Natural killer cell (primary cell): Measurements from ENCODE around the gene SOX12. TPM values are rescaled to one million over a fixed set of nuclear protein-coding genes. Genes with fewer than 3 reads are reported as not detected.
A peak's percentile ranks its signal among the peaks of the same experiment; 100 is the strongest.

Source experiments
- ATAC-seq, 3 donors: fragments of 150-1000 bp in 2 of 3; fragments of 200-7000 bp in 1 of 3; cut with Tn5 transposase; 1 replicate in 1 of 3; 2 replicates in 2 of 3; pipeline ENCODE4 v1.10.0; 2021; ENCODE audit warnings: mild to moderate bottlenecking in 2 of 3, moderate library complexity in 2 of 3
- DNase-seq, 2 donors: peaks; one replicate each; pipeline versions ENCODE4 v3.0.0 to v3.0.0-alpha.2; 2013 to 2021; ENCODE audit warnings: mixed read lengths in 1 of 2
- H3K27ac ChIP-seq: one replicate; pipeline ENCODE4 v1.5.1; 2013; ENCODE audit warnings: mild to moderate bottlenecking, low read length
- H3K27me3 ChIP-seq: one replicate; pipeline ENCODE4 v1.6.1; 2013; ENCODE audit warnings: low read length; ENCODE audit not compliant: control insufficient read depth, insufficient read depth
- H3K36me3 ChIP-seq: one replicate; pipeline ENCODE4 v1.6.1; 2013; ENCODE audit warnings: low read length; ENCODE audit not compliant: control insufficient read depth, insufficient read depth
- H3K4me1 ChIP-seq: one replicate; pipeline ENCODE4 v1.6.1; 2013; ENCODE audit warnings: low read length; ENCODE audit not compliant: control insufficient read depth, insufficient read depth
- H3K4me3 ChIP-seq: one replicate; pipeline ENCODE4 v1.5.1; 2013; ENCODE audit warnings: low read length
- H3K9me3 ChIP-seq: one replicate; pipeline ENCODE4 v1.6.1; 2013; ENCODE audit warnings: low read length; ENCODE audit not compliant: control insufficient read depth, insufficient read depth
- H3K27ac Mint-ChIP-seq, 2 donors: one replicate each; pipeline ENCODE4 v1.8.0; 2022; ENCODE audit warnings: mild to moderate bottlenecking in 2 of 2, mixed read lengths in 2 of 2, moderate library complexity in 1 of 2
- H3K27me3 Mint-ChIP-seq, 2 donors: one replicate each; pipeline ENCODE4 v1.8.0; 2022; ENCODE audit warnings: low read depth in 2 of 2, mixed read lengths in 2 of 2
- H3K36me3 Mint-ChIP-seq: one replicate; pipeline ENCODE4 v1.8.0; 2022; ENCODE audit warnings: mixed read lengths
- H3K4me1 Mint-ChIP-seq, 2 donors: one replicate each; pipeline ENCODE4 v1.8.0; 2022; ENCODE audit warnings: mixed read lengths in 2 of 2
- H3K4me3 Mint-ChIP-seq: one replicate; pipeline ENCODE4 v1.8.0; 2022; ENCODE audit warnings: mild to moderate bottlenecking, moderate library complexity, mixed read lengths
- H3K9me3 Mint-ChIP-seq, 2 donors: one replicate each; pipeline ENCODE4 v1.8.0; 2022; ENCODE audit warnings: mixed read lengths in 2 of 2
- CTCF ChIP-seq: fragments of 200-600 bp; IDR thresholded peaks from one replicate; pipeline ENCODE4 v1.8.0; 2022; ENCODE audit warnings: antibody characterized with exemption
- WGBS: methylation state at CpG from one replicate; pipeline ENCODE4 v1.1.7; 2013; ENCODE audit warnings: missing lambda C conversion rate; ENCODE audit not compliant: insufficient coverage; 5-methylcytosine and 5-hydroxymethylcytosine counted together
- intact Hi-C: fragments of 100-400 bp; cut with micrococcal nuclease; formaldehyde crosslinking; loops from one replicate; pipeline ENCODE4 v1.14.2; 2022
- total RNA-seq, 4 donors: library from RNA; stranded (reverse); fragments of 120-200 nt in 1 of 4; gene quantifications; one replicate each; pipeline versions ENCODE4 v1.2.3 to v1.2.4, GENCODE V29; 2013 to 2022

Gene SOX12
- total RNA-seq, 3 donors from 2014 or later (not counting 1 experiment from before 2014, with no cell fraction given), result 2.3 to 4.6 (median 2.9) TPM

GRCh38 chr20:341682-342081 is 16.3 kb downstream of the SOX12 start:
- H3K27ac Mint-ChIP-seq, result no peak overlapping the region
- H3K27me3 Mint-ChIP-seq, result peaks cover 0 to 4% of the 10 kb centered on the region in 2 donors
- intact Hi-C loops, result no loop called here
- no peak overlapping the region for H3K4me3 ChIP-seq
- DNase-seq (no peak), ATAC-seq (peak in 1 of 3 donors; percentile 44)
- H3K4me3 Mint-ChIP-seq, result no peak overlapping the region
- TF ChIP-seq CTCF, result no peak
- H3K4me1 Mint-ChIP-seq, result peaks cover 7 to 11% of the 10 kb centered on the region in 2 donors
- H3K27ac ChIP-seq, result no peak overlapping the region
- H3K9me3 ChIP-seq, result no peaks in the 10 kb centered on the region
- peaks cover 5% of the 10 kb centered on the region for H3K4me1 ChIP-seq
- H3K36me3 Mint-ChIP-seq, result no peaks in the 10 kb centered on the region
- no peaks in the 10 kb centered on the region for H3K9me3 Mint-ChIP-seq
- no peaks in the 10 kb centered on the region for H3K36me3 ChIP-seq
- 76% methylated on average over 2 of the region's 2 CpGs for WGBS
- H3K27me3 ChIP-seq, result no peaks in the 10 kb centered on the region

- Histone ChIP-seq H3K27me3 (no peaks in the 10 kb centered on the region), H3K9me3 (no peaks in the 10 kb centered on the region), H3K36me3 (no peaks in the 10 kb centered on the region)
These were observed 17.8 kb downstream of the SOX12 start for GRCh38 chr20:343107-343506.

GRCh38 chr20:346033-346639 is 20.8 kb downstream of the SOX12 start:
- DNase-seq (no peak), ATAC-seq (no peak)
- Mint-ChIP-seq H3K27ac (peak overlapping the region; percentile 62 to 89), H3K36me3 (no peaks in the 10 kb centered on the region), H3K4me1 (peaks cover 11 to 16% of the 10 kb centered on the region in 2 donors), H3K27me3 (peaks cover 0 to under 1% of the 10 kb centered on the region in 2 donors), H3K4me3 (peak overlapping the region; percentile 87), H3K9me3 (no peaks in the 10 kb centered on the region)
- Histone ChIP-seq H3K4me3 (no peak overlapping the region), H3K36me3 (no peaks in the 10 kb centered on the region), H3K27ac (no peak overlapping the region), H3K4me1 (peaks cover 21% of the 10 kb centered on the region), H3K27me3 (no peaks in the 10 kb centered on the region), H3K9me3 (no peaks in the 10 kb centered on the region)
- WGBS, result 97% methylated on average over 8 of the region's 9 CpGs
- intact Hi-C loops, result no loop called here
- no peak for TF ChIP-seq CTCF

More at GRCh38 chr20:343107-343506, 17.8 kb downstream of the SOX12 start:
- TF ChIP-seq CTCF, result no peak
- Histone ChIP-seq H3K4me1 (peaks cover 13% of the 10 kb centered on the region), H3K27ac (no peak overlapping the region), H3K4me3 (no peak overlapping the region)
- ATAC-seq (no peak), DNase-seq (no peak)
- no peaks in the 10 kb centered on the region for H3K36me3 Mint-ChIP-seq
- peaks cover 10 to 11% of the 10 kb centered on the region in 2 donors for H3K4me1 Mint-ChIP-seq
- no peak overlapping the region for H3K4me3 Mint-ChIP-seq
- intact Hi-C loops, result no loop called here
- H3K27ac Mint-ChIP-seq, result no peak overlapping the region
- no peaks in the 10 kb centered on the region for H3K9me3 Mint-ChIP-seq
- H3K27me3 Mint-ChIP-seq, result peaks cover 0 to 4% of the 10 kb centered on the region in 2 donors
